Neuronal stem cell (in vitro differentiated cells): ENCODE measurements around the gene DEGS2. TPM values are rescaled to one million over a fixed set of nuclear protein-coding genes. Genes with fewer than 3 reads are reported as not detected.
"Not testable (repeated sequence)": the region's sequence is repeated elsewhere in the genome, so short reads cannot be mapped to it uniquely, and the experiment has no call there.

Source experiments
- DNase-seq: peaks from one replicate; pipeline ENCODE4 v3.0.0-alpha.2; 2013; ENCODE audit warnings: low spot score
- H2AFZ ChIP-seq: one replicate; pipeline ENCODE4 v1.6.1; 2013; ENCODE audit warnings: mild to moderate bottlenecking, low read length, inconsistent platforms
- H2AK5ac ChIP-seq: 2 replicates; pipeline ENCODE4 v1.6.1; 2013; ENCODE audit warnings: low read depth, mild to moderate bottlenecking, inconsistent platforms, low read length, moderate library complexity, mixed read lengths
- H2BK120ac ChIP-seq: 2 replicates; pipeline ENCODE4 v1.6.1; 2013; ENCODE audit warnings: low read depth, mild to moderate bottlenecking, inconsistent platforms, low read length, moderate library complexity, mixed read lengths
- H2BK12ac ChIP-seq: one replicate; pipeline ENCODE4 v1.6.1; 2013; ENCODE audit warnings: low read length, inconsistent platforms
- H2BK15ac ChIP-seq: 2 replicates; pipeline ENCODE4 v1.6.1; 2013; ENCODE audit warnings: mild to moderate bottlenecking, low read length, inconsistent platforms, mixed read lengths
- H2BK5ac ChIP-seq: one replicate; pipeline ENCODE4 v1.6.1; 2013; ENCODE audit warnings: inconsistent platforms, mild to moderate bottlenecking, low read length, moderate library complexity
- H3K14ac ChIP-seq: one replicate; pipeline ENCODE4 v1.6.1; 2013; ENCODE audit warnings: low read length, inconsistent platforms
- H3K18ac ChIP-seq: 2 replicates; pipeline ENCODE4 v1.6.1; 2013; ENCODE audit warnings: low read length, inconsistent platforms
- H3K23ac ChIP-seq: 2 replicates; pipeline ENCODE4 v1.6.1; 2013; ENCODE audit warnings: low read depth, mild to moderate bottlenecking, mixed read lengths, low read length, inconsistent platforms; ENCODE audit not compliant: poor library complexity
- H3K27ac ChIP-seq: replicated peaks from 3 replicates; pipeline ENCODE4 v1.5.1; 2013; ENCODE audit warnings: low read length, inconsistent platforms
- H3K27me3 ChIP-seq, 3 experiments: 2 replicates each; pipeline ENCODE4 v1.6.1; 2013; ENCODE audit warnings: low read length in 3 of 3, mild to moderate bottlenecking in 2 of 3, inconsistent platforms in 1 of 3, low read depth in 1 of 3, mixed read lengths in 1 of 3, moderate library complexity in 1 of 3; ENCODE audit not compliant: control insufficient read depth in 3 of 3, insufficient read depth in 3 of 3
- H3K36me3 ChIP-seq, 2 donors: replicated peaks in 1 of 2; 2 replicates each; pipeline ENCODE4 v1.6.1; 2013; ENCODE audit warnings: low read length in 2 of 2; ENCODE audit not compliant: control insufficient read depth in 2 of 2, insufficient read depth in 2 of 2
- H3K4ac ChIP-seq: 2 replicates; pipeline ENCODE4 v1.6.1; 2013; ENCODE audit warnings: inconsistent platforms, mild to moderate bottlenecking, low read length, moderate library complexity
- H3K4me1 ChIP-seq, 2 donors: 1 replicate in 1 of 2; 2 replicates in 1 of 2; pipeline ENCODE4 v1.6.1; 2013; ENCODE audit warnings: low read length in 2 of 2, low read depth in 1 of 2; ENCODE audit not compliant: control insufficient read depth in 2 of 2, insufficient read depth in 1 of 2
- H3K4me2 ChIP-seq: one replicate; pipeline ENCODE4 v1.6.1; 2013; ENCODE audit warnings: mild to moderate bottlenecking, low read length, inconsistent platforms; ENCODE audit not compliant: insufficient read depth, poor library complexity, severe bottlenecking
- H3K4me3 ChIP-seq, 2 donors: 2 replicates each; pipeline ENCODE4 v1.5.1; 2013; ENCODE audit warnings: low read length in 2 of 2, mild to moderate bottlenecking in 2 of 2, inconsistent platforms in 1 of 2, moderate library complexity in 1 of 2
- H3K79me1 ChIP-seq: one replicate; pipeline ENCODE4 v1.6.1; 2013; ENCODE audit warnings: low read depth, mild to moderate bottlenecking, inconsistent platforms, low read length, moderate library complexity
- H3K9ac ChIP-seq: one replicate; pipeline ENCODE4 v1.6.1; 2013; ENCODE audit warnings: mild to moderate bottlenecking, low read depth, low read length, inconsistent platforms; ENCODE audit not compliant: poor library complexity
- H3K9me3 ChIP-seq, 2 donors: replicated peaks in 1 of 2; 2 replicates each; pipeline versions ENCODE3 to v1.6.1; 2013; ENCODE audit warnings: low read length in 2 of 2, mild to moderate bottlenecking in 2 of 2, inconsistent platforms in 1 of 2, low read depth in 1 of 2, mixed read lengths in 1 of 2, moderate library complexity in 1 of 2; ENCODE audit not compliant: control insufficient read depth in 2 of 2, insufficient read depth in 1 of 2
- H4K8ac ChIP-seq: one replicate; pipeline ENCODE4 v1.6.1; 2013; ENCODE audit warnings: low read depth, mild to moderate bottlenecking, inconsistent platforms, low read length, moderate library complexity
- H4K91ac ChIP-seq: one replicate; pipeline ENCODE4 v1.6.1; 2013; ENCODE audit warnings: low read length, low read depth, mild to moderate bottlenecking, inconsistent platforms; ENCODE audit not compliant: poor library complexity
- WGBS, 2 donors: extraction: QIAGEN DNeasy Blood & Tissue Kit; methylation state at CpG; one replicate each; pipeline ENCODE4 v1.1.7; 2013; ENCODE audit warnings: missing lambda C conversion rate in 2 of 2, mixed read lengths in 1 of 2; ENCODE audit not compliant: insufficient read length in 2 of 2, insufficient replicate concordance in 1 of 2; ENCODE audit errors: extremely low coverage in 2 of 2; 5-methylcytosine and 5-hydroxymethylcytosine counted together
- polyA plus RNA-seq, 2 experiments: library from polyadenylated mRNA; stranded (reverse); fragments of 200-250 nt; gene quantifications; one replicate each; pipeline ENCODE4 v1.2.3, GENCODE V29; 2013

The DEGS2 gene
- polyA plus RNA-seq (2013, experiment 1 of 2): 0.11 TPM
- 0.07 TPM for polyA plus RNA-seq (2013, experiment 2 of 2)

- no CpG with 5 or more reads among the region's 94 CpGs for WGBS, 2 donors
- peak within 1 kb of the TSS; percentile 60 for H3K9ac ChIP-seq
- no peak within 1 kb of the TSS for H2BK120ac ChIP-seq
- peaks cover 0 to 7% of the 10 kb centered on the region in 2 donors for H3K4me1 ChIP-seq
- H3K14ac ChIP-seq: no peak within 1 kb of the TSS
- peaks cover 8 to 16% of the 10 kb centered on the region in 2 donors for H3K9me3 ChIP-seq
- no peak within 1 kb of the TSS for H2BK15ac ChIP-seq
- peak within 1 kb of the TSS; percentile 17 for H3K18ac ChIP-seq
- H3K4me2 ChIP-seq: peak within 1 kb of the TSS; percentile 83
- H3K4me3 ChIP-seq: peak within 1 kb of the TSS in 1 of 2 donors; percentile 73
- H4K91ac ChIP-seq: no peak within 1 kb of the TSS
- peaks cover 2% of the 10 kb centered on the region for H3K79me1 ChIP-seq
- no peak within 1 kb of the TSS for H3K27ac ChIP-seq
- H2BK5ac ChIP-seq: no peak within 1 kb of the TSS
- H4K8ac ChIP-seq: no peak within 1 kb of the TSS
- H2BK12ac ChIP-seq: no peak within 1 kb of the TSS
- H2AFZ ChIP-seq: peak within 1 kb of the TSS; percentile 77
- H3K27me3 ChIP-seq: peaks cover 20 to 67% (median 47%) of the 10 kb centered on the region in 3 experiments
- peak within 1 kb of the TSS; percentile 45 for H2AK5ac ChIP-seq
- peak within 1 kb of the TSS; percentile 85 for H3K23ac ChIP-seq
- no peaks in the 10 kb centered on the region for H3K36me3 ChIP-seq
- H3K4ac ChIP-seq: no peak within 1 kb of the TSS
- DNase-seq: no peak
These were observed at the start of gene DEGS2 for GRCh38 chr14:100159094-100159864. DEGS2 (minus strand) TSS chr14:100159645; CDS start chr14:100159587, 58 bp downstream.

- H3K23ac ChIP-seq, H3K4me2 ChIP-seq, H3K4ac ChIP-seq, H3K27me3 ChIP-seq, H3K4me3 ChIP-seq, H2BK15ac ChIP-seq, H3K9me3 ChIP-seq, H2BK12ac ChIP-seq, H3K9ac ChIP-seq, DNase-seq, H3K79me1 ChIP-seq, H2AFZ ChIP-seq, H4K8ac ChIP-seq, H3K36me3 ChIP-seq, H3K27ac ChIP-seq, H3K14ac ChIP-seq, H3K4me1 ChIP-seq, H2BK120ac ChIP-seq, H4K91ac ChIP-seq, H2BK5ac ChIP-seq: not testable (repeated sequence)
- Histone ChIP-seq H2AK5ac (peak overlapping the region; percentile 28), H3K18ac (peak overlapping the region; percentile 28)
- WGBS, 2 donors: no CpG with 5 or more reads among the region's 33 CpGs
These were observed 48.7 kb upstream of the DEGS2 start for GRCh38 chr14:100208136-100208535.

GRCh38 chr14:100207588-100207987, 48.1 kb upstream of the DEGS2 start:
- H4K91ac ChIP-seq, H3K4ac ChIP-seq, DNase-seq, H3K9me3 ChIP-seq, H3K4me1 ChIP-seq, H3K4me2 ChIP-seq, H3K4me3 ChIP-seq, H2BK120ac ChIP-seq, H2AFZ ChIP-seq, H3K14ac ChIP-seq, H2AK5ac ChIP-seq, H3K27ac ChIP-seq, H3K27me3 ChIP-seq, H3K79me1 ChIP-seq, H2BK12ac ChIP-seq, H3K9ac ChIP-seq, H3K36me3 ChIP-seq, H4K8ac ChIP-seq, H3K23ac ChIP-seq, H2BK15ac ChIP-seq, H2BK5ac ChIP-seq, H3K18ac ChIP-seq: not testable (repeated sequence)
- WGBS, 2 donors: no CpG with 5 or more reads among the region's 10 CpGs

- H3K9ac ChIP-seq, H2BK5ac ChIP-seq, H3K23ac ChIP-seq, H2AFZ ChIP-seq, DNase-seq, H3K4ac ChIP-seq, H3K9me3 ChIP-seq, H2BK15ac ChIP-seq, H3K4me1 ChIP-seq, H3K36me3 ChIP-seq, H3K14ac ChIP-seq, H2BK120ac ChIP-seq, H2AK5ac ChIP-seq, H3K27ac ChIP-seq, H4K91ac ChIP-seq, H3K18ac ChIP-seq, H3K4me3 ChIP-seq, H3K4me2 ChIP-seq, H2BK12ac ChIP-seq, H3K79me1 ChIP-seq, H3K27me3 ChIP-seq, H4K8ac ChIP-seq: not testable (repeated sequence)
- WGBS, 2 donors: no CpG with 5 or more reads among the region's 7 CpGs
These were observed 45.4 kb upstream of the DEGS2 start for GRCh38 chr14:100204835-100205167.
